GM10248 (cell line): ENCODE results near the gene USP34.
A peak's percentile ranks its signal among the peaks of the same experiment; 100 is the strongest.

Experiments used
- CTCF ChIA-PET: fragments of 300-600 bp; sonication (Branson Sonifier 250); formaldehyde crosslinking; extraction: SDS; loops from one replicate; lab custom pipeline; 2021; ENCODE audit warnings: antibody characterized with exemption; lab: Yijun Ruan, JAX
- POLR2A ChIA-PET: fragments of 350-650 bp; sonication (Branson Sonifier 250); formaldehyde crosslinking; extraction: SDS; loops from one replicate; lab custom pipeline; 2020; ENCODE audit warnings: antibody characterized with exemption; lab: Yijun Ruan, JAX
- DNase-seq: peaks from one replicate; pipeline ENCODE4 v3.0.0; 2012; ENCODE audit errors: extremely low spot score
- TF ChIP-seq, protein P1 (sequence below): IDR thresholded peaks from 2 replicates; pipeline ENCODE4 v1.5.1; 2012; ENCODE audit warnings: mild to moderate bottlenecking, low read depth; ENCODE audit errors: extremely low read depth, missing control alignments, control extremely low read depth

USP34 gene

DNA sequence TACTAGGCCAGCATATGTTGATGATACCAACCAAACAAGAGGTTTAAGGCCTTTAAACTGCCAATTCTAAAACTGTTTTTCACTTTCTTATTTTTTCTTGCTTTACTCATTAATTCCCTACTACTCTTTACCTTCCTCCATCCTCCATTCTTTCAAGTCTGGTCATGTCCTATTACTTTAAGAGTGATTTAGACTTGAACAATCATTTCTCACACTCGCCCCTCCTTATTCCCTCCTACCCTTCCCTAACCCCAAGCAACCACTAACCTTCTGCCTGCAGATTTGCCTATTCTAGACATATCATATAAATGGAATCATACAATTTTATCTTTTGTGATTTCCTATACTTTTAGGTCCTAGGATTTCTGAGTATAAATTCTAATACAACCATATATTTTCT, 127.7 kb downstream of the USP34 start:
- TF ChIP-seq, protein P1, sequence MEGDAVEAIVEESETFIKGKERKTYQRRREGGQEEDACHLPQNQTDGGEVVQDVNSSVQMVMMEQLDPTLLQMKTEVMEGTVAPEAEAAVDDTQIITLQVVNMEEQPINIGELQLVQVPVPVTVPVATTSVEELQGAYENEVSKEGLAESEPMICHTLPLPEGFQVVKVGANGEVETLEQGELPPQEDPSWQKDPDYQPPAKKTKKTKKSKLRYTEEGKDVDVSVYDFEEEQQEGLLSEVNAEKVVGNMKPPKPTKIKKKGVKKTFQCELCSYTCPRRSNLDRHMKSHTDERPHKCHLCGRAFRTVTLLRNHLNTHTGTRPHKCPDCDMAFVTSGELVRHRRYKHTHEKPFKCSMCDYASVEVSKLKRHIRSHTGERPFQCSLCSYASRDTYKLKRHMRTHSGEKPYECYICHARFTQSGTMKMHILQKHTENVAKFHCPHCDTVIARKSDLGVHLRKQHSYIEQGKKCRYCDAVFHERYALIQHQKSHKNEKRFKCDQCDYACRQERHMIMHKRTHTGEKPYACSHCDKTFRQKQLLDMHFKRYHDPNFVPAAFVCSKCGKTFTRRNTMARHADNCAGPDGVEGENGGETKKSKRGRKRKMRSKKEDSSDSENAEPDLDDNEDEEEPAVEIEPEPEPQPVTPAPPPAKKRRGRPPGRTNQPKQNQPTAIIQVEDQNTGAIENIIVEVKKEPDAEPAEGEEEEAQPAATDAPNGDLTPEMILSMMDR: no peak
- ChIA-PET CTCF (interaction anchor here (1.2 kb wide), 1 partner anchor 88 kb away, joined by 3 read pairs; no protein-coding TSS in a partner anchor), POLR2A (no interaction called here)
- no peak for DNase-seq

DNA sequence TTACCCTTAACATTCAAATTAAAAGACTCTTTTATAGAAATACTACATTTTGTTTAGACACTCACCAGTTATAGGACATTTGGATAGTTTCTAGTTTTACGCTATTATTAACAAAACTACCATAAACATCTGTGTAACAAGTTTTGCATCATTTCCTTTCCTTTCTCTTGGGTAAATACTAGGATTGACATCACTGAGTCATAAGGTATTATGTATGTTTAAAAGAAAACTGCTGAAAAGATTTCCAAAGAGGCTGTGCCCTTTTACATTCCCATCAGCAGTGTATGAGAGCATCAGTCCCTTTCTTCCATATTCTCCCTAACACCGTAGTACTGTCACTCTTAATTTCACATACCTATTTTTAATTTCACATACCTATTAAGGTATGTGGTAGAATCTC, 130.6 kb downstream of the USP34 start:
- POLR2A ChIA-PET: no interaction called here
- CTCF ChIA-PET: no interaction called here
- TF ChIP-seq, protein P1: no peak
- DNase-seq: no peak

DNA sequence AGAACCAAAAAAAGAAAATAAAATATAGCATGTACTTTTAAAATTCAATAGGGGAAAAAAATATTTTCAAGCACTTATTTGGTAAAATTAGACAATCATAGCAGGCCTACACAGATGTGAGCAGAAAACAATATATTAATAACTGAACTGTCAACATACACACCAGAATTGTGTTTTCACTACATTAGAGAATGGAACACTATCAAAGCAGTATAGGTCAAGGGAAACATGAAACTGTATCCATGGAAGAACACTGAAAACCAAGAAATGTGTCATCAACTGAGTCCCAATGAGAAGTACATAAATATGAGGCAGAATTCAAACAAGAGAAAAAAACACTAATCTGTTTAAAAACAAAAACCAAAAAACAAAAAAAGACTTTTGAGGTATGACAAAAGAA, 132.4 kb downstream of the USP34 start:
- TF ChIP-seq, protein P1: no peak
- no peak for DNase-seq
- ChIA-PET CTCF (no interaction called here), POLR2A (no interaction called here)

DNA sequence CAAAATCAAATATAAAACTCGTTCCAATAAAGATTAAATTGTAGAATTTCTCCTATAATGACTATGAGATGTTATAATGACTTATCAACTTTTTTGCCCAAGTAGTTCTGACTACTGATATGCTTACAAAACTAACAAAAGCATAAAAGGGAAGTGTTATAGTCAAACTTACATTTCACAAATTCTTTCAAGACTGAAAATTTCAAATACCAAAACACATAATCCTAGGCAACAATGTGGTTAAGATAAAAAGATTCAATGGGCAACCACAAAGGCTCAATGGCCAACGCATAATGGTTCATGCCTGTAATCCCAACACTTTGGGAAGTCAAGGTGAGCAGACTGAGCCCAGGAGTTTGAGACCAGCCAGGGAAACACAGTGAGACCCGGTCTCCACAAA, 135.7 kb downstream of the USP34 start:
- ChIA-PET CTCF (no interaction called here), POLR2A (no interaction called here)
- DNase-seq: no peak
- TF ChIP-seq, protein P1: no peak

DNA sequence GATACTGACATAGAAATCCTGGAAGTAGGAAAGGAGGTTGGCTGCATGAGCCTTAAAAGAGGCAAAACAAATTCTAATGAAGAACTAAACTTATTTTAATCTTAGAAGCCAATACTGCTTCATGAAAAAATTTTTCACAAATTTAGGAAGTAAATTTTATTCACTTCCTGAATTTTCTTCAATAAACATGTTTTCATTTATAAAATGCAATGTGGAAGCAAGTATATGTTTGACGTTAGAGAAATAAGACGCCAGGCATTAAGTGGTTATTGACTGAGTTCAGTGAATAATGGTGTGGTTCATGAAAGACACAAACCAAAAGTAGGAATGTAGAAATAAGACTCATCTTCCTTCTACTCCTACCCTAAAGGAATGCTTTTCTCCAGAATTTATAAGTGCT, 136.4 kb downstream of the USP34 start:
- no peak for DNase-seq
- ChIA-PET POLR2A (no interaction called here), CTCF (no interaction called here)
- TF ChIP-seq, protein P1: no peak

DNA sequence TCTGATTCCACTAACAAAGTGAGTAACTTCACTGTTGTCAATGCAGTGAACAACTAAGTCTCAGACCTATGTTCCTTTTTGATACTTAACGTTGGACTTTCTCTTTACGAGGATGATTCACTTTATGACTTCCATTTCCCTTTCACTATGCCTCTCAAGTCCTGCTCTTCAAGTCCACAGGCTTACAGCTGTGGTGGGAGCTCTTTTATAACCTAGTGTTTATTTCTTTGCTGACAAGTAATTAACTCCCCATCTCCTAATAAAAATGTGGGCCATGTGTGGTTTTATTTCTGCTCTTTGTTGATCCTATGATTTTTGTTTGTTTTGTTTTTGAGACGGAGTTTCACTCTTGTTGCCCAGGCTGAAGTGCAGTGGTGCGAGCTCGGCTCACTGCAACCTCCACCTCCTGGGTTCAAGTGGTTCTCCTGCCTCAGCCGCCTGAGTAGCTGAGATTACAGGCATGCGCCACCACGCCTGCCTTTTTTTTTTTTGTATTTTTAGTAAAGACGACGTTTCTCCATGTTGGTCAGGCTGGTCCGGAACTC, 142.1 kb downstream of the USP34 start:
- POLR2A ChIA-PET: no interaction called here
- TF ChIP-seq, protein P1: no peak
- CTCF ChIA-PET: interaction anchor here (0.6 to 1.4 kb wide), 3 partner anchors 31 to 98 kb away, joined by 3 to 4 read pairs (median 3); no protein-coding TSS in a partner anchor
- peak; percentile 17 for DNase-seq

DNA sequence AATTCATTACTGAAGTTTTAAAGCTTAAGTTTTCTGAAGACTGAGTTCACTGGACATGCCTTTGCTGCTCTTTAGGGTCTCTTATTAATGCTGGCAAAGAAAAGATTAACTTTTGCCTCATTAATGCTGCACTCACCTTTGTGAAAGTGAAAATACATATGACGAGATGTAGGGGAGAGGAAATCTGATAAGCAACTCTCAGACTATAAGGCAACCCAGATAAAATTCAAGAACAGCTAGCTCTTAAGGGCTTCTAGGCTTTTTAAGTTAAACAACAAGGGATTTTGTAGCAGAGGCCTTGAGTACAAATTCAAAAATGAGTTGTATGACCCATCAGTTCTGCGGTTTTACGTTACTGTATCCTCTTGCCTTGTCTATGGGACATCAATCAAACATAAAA, 143.7 kb downstream of the USP34 start:
- CTCF ChIA-PET: interaction anchor here (1.8 kb wide), 1 partner anchor 10 kb away, joined by 6 read pairs; no protein-coding TSS in a partner anchor
- POLR2A ChIA-PET: no interaction called here
- TF ChIP-seq, protein P1: no peak
- peak; percentile 15 for DNase-seq
